Small intestine (tissue), 7 donors: ENCODE data around the gene STOX1. TPM values are rescaled to one million over a fixed set of nuclear protein-coding genes. Genes with fewer than 3 reads are reported as not detected.

ENCODE experiments used
- DNase-seq, 2 donors: peaks; one replicate each; pipeline versions ENCODE4 v3.0.0 to v3.0.0-alpha.2; 2013
- FAIRE-seq: peaks from 2 replicates; lab custom pipeline; 2012; peaks lifted over from hg19 to GRCh38; lab: Jason Lieb, UNC
- H3K27ac ChIP-seq, 3 donors: one replicate each; pipeline ENCODE4 v1.5.1; 2013; ENCODE audit warnings: low read length in 2 of 3, mild to moderate bottlenecking in 2 of 3, control low read depth in 1 of 3, inconsistent platforms in 1 of 3, low read depth in 1 of 3, moderate library complexity in 1 of 3
- H3K27me3 ChIP-seq, 3 donors: one replicate each; pipeline ENCODE4 v1.6.1; 2013; ENCODE audit warnings: low read length in 3 of 3, inconsistent platforms in 1 of 3; ENCODE audit not compliant: control insufficient read depth in 3 of 3, insufficient read depth in 3 of 3
- H3K36me3 ChIP-seq, 3 donors: one replicate each; pipeline ENCODE4 v1.6.1; 2013; ENCODE audit warnings: low read length in 3 of 3, inconsistent platforms in 1 of 3, low read depth in 1 of 3, mild to moderate bottlenecking in 1 of 3, moderate library complexity in 1 of 3; ENCODE audit not compliant: control insufficient read depth in 3 of 3, insufficient read depth in 2 of 3
- H3K4me1 ChIP-seq, 3 donors: one replicate each; pipeline ENCODE4 v1.6.1; 2013; ENCODE audit warnings: low read length in 2 of 3, inconsistent platforms in 1 of 3, low read depth in 1 of 3, mild to moderate bottlenecking in 1 of 3, moderate library complexity in 1 of 3; ENCODE audit not compliant: control insufficient read depth in 3 of 3, insufficient read depth in 2 of 3
- H3K4me3 ChIP-seq, 3 donors: one replicate each; pipeline ENCODE4 v1.5.1; 2013; ENCODE audit warnings: low read length in 3 of 3, control low read depth in 1 of 3, inconsistent platforms in 1 of 3, low read depth in 1 of 3, mild to moderate bottlenecking in 1 of 3, moderate library complexity in 1 of 3
- H3K9me3 ChIP-seq, 2 donors: one replicate each; pipeline ENCODE4 v1.6.1; 2013; ENCODE audit warnings: low read depth in 1 of 2, low read length in 1 of 2; ENCODE audit not compliant: control insufficient read depth in 2 of 2, insufficient read depth in 1 of 2
- WGBS, 3 donors: extraction: QIAGEN DNeasy Blood & Tissue Kit; methylation state at CpG; one replicate each; pipeline ENCODE4 v1.1.7; 2013; 5-methylcytosine and 5-hydroxymethylcytosine counted together
- polyA plus RNA-seq, 4 donors: library from polyadenylated mRNA; stranded (reverse) in 3 of 4; unstranded in 1 of 4; fragments of 200-250 nt in 3 of 4; fragments of 120-200 nt in 1 of 4; gene quantifications; one replicate each; pipeline versions ENCODE4 v1.2.1 to v1.2.3, GENCODE V29; 2013
- donor health status: healthy with polysubstance abuse.
- donor health status: control.
- donor health status: control.
- donor health status: Bipolar disorder and iron deficiency.
- donor health status: healthy.

STOX1 gene
- polyA plus RNA-seq, 4 donors = 0.81 to 8.7 (median 2.5) TPM; not detected in 1

DNA sequence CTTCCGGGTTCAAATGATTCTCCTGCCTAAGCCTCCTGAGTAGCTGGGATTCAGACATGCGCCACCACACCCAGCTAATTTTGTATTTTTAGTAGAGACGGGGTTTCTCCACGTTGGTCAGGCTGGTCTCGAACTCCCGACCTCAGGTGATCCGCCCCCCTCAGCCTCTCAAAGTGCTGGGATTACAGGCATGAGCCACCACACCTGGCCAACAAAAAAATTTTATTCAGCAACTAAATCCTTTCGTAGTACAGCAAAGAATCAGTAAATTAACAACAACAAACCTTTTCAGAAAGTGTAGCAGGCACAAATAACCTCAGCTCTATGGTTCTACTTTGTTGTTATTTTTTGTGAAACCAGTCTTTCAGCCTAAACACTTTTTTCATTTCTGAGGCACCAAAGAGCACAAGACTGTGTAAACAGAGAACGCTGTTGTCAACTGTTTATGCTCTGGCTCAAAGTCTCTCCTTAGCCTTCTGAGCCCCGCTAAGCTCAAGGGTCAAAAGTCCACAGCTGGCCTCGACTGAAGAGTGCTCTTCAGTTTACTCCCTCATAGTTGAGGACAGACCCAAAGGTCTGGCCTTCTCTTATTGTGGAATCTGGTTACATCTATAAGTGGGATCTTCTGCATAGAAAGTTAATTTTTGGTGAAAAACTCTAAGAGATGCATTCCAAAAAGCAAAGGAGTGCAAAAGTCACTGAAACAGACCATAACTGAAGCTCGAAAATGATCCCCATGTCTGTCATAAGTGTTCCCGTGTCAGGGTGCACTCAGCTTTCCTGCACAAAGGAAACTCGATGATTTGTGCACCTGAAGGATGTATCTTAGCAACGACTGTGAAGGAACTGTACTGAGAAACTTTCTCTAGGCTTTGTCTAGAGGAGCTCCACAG lies 49.2 kb downstream of the STOX1 start:
- Histone ChIP-seq H3K36me3 (no peaks in the 10 kb centered on the region), H3K27me3 (no peaks in the 10 kb centered on the region), H3K9me3 (no peaks in the 10 kb centered on the region), H3K4me3 (no peak overlapping the region), H3K4me1 (peaks cover 1 to 42% (median 10%) of the 10 kb centered on the region in 3 donors), H3K27ac (peak overlapping the region; percentile 35 to 82 (median 37))
- FAIRE-seq (peak; percentile 55), DNase-seq (peak; percentile 93 to 94)
- WGBS, 3 donors = 23 to 54% (median 44%) methylated on average over 15 of the region's 15 CpGs

DNA sequence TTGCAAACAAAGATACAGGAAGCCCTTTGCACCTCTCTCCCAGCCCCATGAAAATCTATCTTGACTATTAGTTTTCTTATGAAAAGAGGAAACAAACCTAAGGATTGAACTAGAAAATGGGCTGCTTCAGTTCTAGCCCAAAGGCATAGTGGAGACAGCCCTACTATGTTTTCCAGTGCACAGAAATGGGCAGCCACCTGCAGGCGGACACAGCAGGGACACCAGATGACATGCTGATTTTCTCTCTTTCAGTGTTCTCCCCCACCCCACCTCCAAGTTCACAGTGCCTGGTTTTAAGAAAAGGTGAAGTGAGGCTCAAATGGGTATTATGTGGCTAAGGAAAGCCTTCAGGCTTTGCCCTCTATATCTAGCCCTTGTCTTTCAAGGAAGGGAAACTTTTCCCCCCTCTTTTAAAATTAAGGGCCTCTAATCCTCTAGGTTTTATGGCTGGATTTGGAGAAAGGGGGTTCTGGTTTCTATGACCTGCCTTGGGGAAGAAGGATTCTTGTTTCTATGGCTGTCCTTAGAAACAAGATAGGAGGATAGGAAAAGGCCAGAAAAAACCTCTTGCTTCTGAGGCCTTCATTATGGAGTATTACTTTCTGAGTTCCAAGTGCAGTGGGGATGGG lies 50.3 kb downstream of the STOX1 start:
- WGBS, 3 donors = 83 to 93% (median 90%) methylated on average over 1 of the region's 1 CpG
- DNase-seq (no peak), FAIRE-seq (no peak)
- Histone ChIP-seq H3K9me3 (no peaks in the 10 kb centered on the region), H3K4me3 (no peak overlapping the region), H3K4me1 (peaks cover 1 to 37% (median 10%) of the 10 kb centered on the region in 3 donors), H3K27me3 (no peaks in the 10 kb centered on the region), H3K36me3 (no peaks in the 10 kb centered on the region), H3K27ac (peak overlapping the region in 2 of 3 donors; percentile 12 to 82)

DNA sequence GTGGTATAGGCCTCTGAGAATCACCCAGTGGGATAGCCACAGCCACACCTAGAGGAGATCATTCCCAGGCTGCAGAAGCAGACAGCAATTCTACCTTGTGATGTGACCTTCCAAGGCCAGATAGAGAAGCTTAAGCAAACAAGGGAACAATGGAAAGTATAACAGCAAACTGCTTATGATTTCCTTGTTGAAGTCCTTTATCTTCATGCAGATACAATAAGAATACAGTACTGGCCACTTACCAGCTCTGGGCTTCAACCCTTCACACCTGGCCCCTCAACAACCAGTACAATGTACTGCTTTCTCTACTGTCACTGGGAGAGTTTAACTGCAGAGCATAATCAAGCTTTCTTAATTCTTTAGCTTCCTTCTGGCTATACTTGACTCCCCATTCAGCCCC lies 51.2 kb downstream of the STOX1 start:
- H3K27me3 ChIP-seq = no peaks in the 10 kb centered on the region
- no peak for FAIRE-seq
- H3K4me1 ChIP-seq = peaks cover 1 to 37% (median 10%) of the 10 kb centered on the region in 3 donors
- H3K4me3 ChIP-seq = no peak overlapping the region
- no peaks in the 10 kb centered on the region for H3K9me3 ChIP-seq
- DNase-seq = peak; percentile 24 to 54
- H3K27ac ChIP-seq = peak overlapping the region in 1 of 3 donors; percentile 82
- peaks cover 0 to 3% (median 0%) of the 10 kb centered on the region in 3 donors for H3K36me3 ChIP-seq

DNA sequence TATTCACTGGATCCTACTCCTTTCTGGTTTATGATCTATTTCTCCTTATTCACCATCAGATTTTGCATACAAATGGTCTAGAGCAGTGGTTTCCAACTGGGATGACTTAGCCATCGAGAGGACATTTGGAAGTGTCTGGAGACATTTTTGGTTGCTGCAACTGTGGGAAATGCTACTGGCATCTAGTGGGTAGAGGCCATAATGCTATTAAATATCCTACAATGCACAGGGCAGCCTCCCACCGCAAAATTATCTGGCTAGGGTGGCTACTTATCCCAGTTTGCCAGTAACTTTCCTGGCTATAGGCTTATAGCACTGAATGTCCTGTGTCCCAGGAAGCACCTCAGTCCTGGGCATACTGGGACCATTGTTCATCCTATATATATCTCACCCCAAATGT lies 52.3 kb downstream of the STOX1 start:
- no peak overlapping the region for H3K27ac ChIP-seq
- H3K9me3 ChIP-seq = no peaks in the 10 kb centered on the region
- H3K4me1 ChIP-seq = peaks cover 1 to 37% (median 10%) of the 10 kb centered on the region in 3 donors
- no peak for DNase-seq
- no peak overlapping the region for H3K4me3 ChIP-seq
- H3K36me3 ChIP-seq = peaks cover 0 to 3% (median 0%) of the 10 kb centered on the region in 3 donors
- H3K27me3 ChIP-seq = no peaks in the 10 kb centered on the region
- 92 to 95% (median 95%) methylated on average over 2 of the region's 2 CpGs for WGBS, 3 donors
- no peak for FAIRE-seq

DNA sequence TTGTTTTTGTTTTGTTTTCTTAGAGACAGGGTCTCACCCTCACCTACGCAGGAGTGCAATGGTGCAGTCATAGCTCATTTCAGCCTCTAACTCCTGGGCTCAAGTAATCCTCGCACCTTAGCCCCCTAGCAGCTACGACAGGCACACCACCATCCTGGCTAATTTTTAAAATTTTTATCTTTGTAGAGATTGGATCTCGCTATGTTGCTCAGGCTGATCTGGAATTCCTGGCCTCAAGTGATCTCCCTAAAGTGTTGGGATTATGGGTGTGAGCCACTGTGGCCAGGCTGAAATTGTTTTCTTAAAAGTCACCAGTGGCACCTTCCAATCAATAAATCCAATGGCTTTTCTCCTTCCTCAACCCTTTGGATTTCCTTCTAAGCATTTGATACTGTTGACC lies 52.9 kb downstream of the STOX1 start:
- H3K27me3 ChIP-seq = no peaks in the 10 kb centered on the region
- FAIRE-seq (no peak), DNase-seq (no peak)
- H3K27ac ChIP-seq = no peak overlapping the region
- 79 to 92% (median 85%) methylated on average over 4 of the region's 4 CpGs for WGBS, 3 donors
- H3K4me3 ChIP-seq = no peak overlapping the region
- H3K9me3 ChIP-seq = no peaks in the 10 kb centered on the region
- peaks cover 1 to 37% (median 10%) of the 10 kb centered on the region in 3 donors for H3K4me1 ChIP-seq
- peaks cover 0 to 5% (median 0%) of the 10 kb centered on the region in 3 donors for H3K36me3 ChIP-seq

DNA sequence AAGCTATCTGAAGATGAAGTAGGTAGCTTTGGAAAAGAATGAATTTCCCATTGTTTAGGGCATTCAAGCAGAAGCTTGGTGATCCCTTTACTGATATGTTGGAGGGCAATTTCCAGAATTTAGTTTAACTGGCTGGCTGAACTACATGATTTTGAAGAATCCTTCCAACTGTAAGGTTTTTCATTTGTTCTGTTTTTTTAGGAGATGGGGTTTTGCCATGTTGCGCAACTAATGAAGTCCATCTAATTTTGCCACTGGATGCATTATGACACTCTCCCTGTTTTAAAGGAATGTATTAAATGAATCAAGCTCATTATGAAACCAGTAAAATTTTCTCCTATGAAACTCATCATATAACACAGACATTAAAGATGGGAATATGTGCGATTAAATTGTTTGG lies 67.7 kb downstream of the STOX1 start:
- FAIRE-seq = no peak
- no peaks in the 10 kb centered on the region for H3K9me3 ChIP-seq
- H3K27me3 ChIP-seq = no peaks in the 10 kb centered on the region
- 96 to 100% (median 97%) methylated on average over 2 of the region's 2 CpGs for WGBS, 3 donors
- peaks cover 0 to 1% (median 0%) of the 10 kb centered on the region in 3 donors for H3K4me1 ChIP-seq
- H3K36me3 ChIP-seq = no peaks in the 10 kb centered on the region
- no peak overlapping the region for H3K27ac ChIP-seq
- no peak overlapping the region for H3K4me3 ChIP-seq
- DNase-seq = no peak

DNA sequence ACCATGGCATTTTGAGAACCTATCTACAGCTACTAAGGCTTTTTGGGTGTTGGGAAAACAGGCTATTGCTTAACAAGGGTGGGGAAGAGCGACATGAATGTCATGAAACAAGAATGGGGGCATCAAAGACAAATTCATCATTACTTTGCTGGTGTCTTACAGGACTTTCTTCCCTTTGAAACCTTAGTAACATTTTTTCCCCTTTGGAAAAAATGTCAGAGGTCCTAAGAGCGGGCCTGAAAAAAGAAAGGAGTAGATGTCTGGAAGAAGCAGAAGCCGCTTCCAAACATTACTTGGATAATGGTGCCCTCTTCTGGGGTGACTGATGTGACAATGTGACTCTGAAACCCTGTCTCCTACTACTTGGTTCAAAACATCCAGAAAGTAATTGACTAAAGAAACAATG lies 70.0 kb downstream of the STOX1 start:
- no peaks in the 10 kb centered on the region for H3K27me3 ChIP-seq
- FAIRE-seq (no peak), DNase-seq (peak; percentile 78 to 83)
- 36 to 49% (median 42%) methylated on average over 3 of the region's 3 CpGs for WGBS, 3 donors
- H3K27ac ChIP-seq = no peak overlapping the region
- peaks cover 2 to 8% (median 2%) of the 10 kb centered on the region in 3 donors for H3K4me1 ChIP-seq
- H3K36me3 ChIP-seq = no peaks in the 10 kb centered on the region
- H3K4me3 ChIP-seq = no peak overlapping the region
- no peaks in the 10 kb centered on the region for H3K9me3 ChIP-seq

DNA sequence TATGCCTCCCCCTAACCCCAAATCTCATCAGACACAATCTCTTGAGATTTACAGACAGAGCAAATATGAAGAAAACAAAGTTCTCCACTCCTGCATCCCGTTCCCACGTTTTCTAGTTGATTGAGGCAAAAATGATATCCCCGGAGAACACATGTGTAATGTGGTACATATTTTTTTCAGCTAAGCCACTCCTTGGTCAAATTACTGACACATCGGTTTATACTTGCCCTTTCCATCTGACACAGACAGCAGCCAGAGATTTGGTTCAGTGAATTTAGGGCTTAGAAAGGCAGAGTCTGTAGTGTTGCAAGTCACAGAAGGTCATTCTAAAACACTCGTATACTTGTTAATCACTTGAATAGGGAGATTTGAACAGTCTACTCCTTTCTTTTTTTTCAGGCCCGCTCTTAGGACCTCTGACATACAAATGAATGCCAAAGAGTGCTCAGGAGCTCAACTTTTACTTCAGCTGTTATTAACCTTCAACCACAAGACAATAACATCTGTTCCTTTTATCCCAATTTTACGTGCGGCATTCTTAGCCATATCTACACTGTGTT lies 71.9 kb downstream of the STOX1 start:
- FAIRE-seq = no peak
- H3K4me3 ChIP-seq = no peak overlapping the region
- no peaks in the 10 kb centered on the region for H3K9me3 ChIP-seq
- WGBS, 3 donors = 89 to 92% (median 92%) methylated on average over 8 of the region's 8 CpGs
- no peak overlapping the region for H3K27ac ChIP-seq
- peaks cover 0 to 2% (median 0%) of the 10 kb centered on the region in 3 donors for H3K36me3 ChIP-seq
- no peaks in the 10 kb centered on the region for H3K27me3 ChIP-seq
- DNase-seq = no peak
- peaks cover 4 to 12% (median 6%) of the 10 kb centered on the region in 3 donors for H3K4me1 ChIP-seq
